Measurements from ENCODE around the gene NCR1. TPM values are rescaled to one million over a fixed set of nuclear protein-coding genes. Genes with fewer than 3 reads are reported as not detected.
"Not testable (repeated sequence)": the region's sequence is repeated elsewhere in the genome, so short reads cannot be mapped to it uniquely, and the experiment has no call there.

NCR1 gene
- polyA plus RNA-seq, 1 experiment: not detected

- Histone ChIP-seq H3K36me3 (ENCODE audit: control insufficient read depth, insufficient read depth, low read length) (no peaks in the 10 kb centered on the region), H3K4me3 (ENCODE audit: low read depth, low read length) (no peak overlapping the region), H3K27me3 (ENCODE audit: control insufficient read depth, insufficient read depth, low read length) (no peaks in the 10 kb centered on the region)
- ChIA-PET CTCF (no interaction called here), POLR2A (no interaction called here)
- no peak for DNase-seq (ENCODE audit: low read depth)
- TF ChIP-seq CTCF (IDR thresholded peaks at IDR 0.05; ENCODE audit: insufficient read depth, low read depth, low read length): no peak
These were observed 46.8 kb downstream of the NCR1 start for GRCh38 chr19:54952591-54953344.

- DNase-seq (ENCODE audit: low read depth); POLR2A ChIA-PET; CTCF ChIA-PET; H3K27me3 ChIP-seq (ENCODE audit: control insufficient read depth, insufficient read depth, low read length); H3K4me3 ChIP-seq (ENCODE audit: low read depth, low read length); H3K36me3 ChIP-seq (ENCODE audit: control insufficient read depth, insufficient read depth, low read length): not testable (repeated sequence)
These were observed 47.4 kb downstream of the NCR1 start for GRCh38 chr19:54953345-54953713.

GRCh38 chr19:54955376-54955775 is 49.4 kb downstream of the NCR1 start:
- no peak for DNase-seq (ENCODE audit: low read depth)
- ChIA-PET CTCF (no interaction called here), POLR2A (no interaction called here)
- no peak for TF ChIP-seq CTCF (IDR thresholded peaks at IDR 0.05; ENCODE audit: insufficient read depth, low read depth, low read length)
- no peaks in the 10 kb centered on the region for H3K27me3 ChIP-seq (ENCODE audit: control insufficient read depth, insufficient read depth, low read length)
- no peak overlapping the region for H3K4me3 ChIP-seq (ENCODE audit: low read depth, low read length)
- no peaks in the 10 kb centered on the region for H3K36me3 ChIP-seq (ENCODE audit: control insufficient read depth, insufficient read depth, low read length)

- ChIA-PET POLR2A (no interaction called here), CTCF (interaction anchor here (0.6 kb wide), 1 partner anchor 17 kb away, joined by 3 read pairs; no protein-coding TSS in a partner anchor)
- DNase-seq (ENCODE audit: low read depth): no peak
- no peaks in the 10 kb centered on the region for H3K27me3 ChIP-seq (ENCODE audit: control insufficient read depth, insufficient read depth, low read length)
- TF ChIP-seq CTCF (IDR thresholded peaks at IDR 0.05; ENCODE audit: insufficient read depth, low read depth, low read length): no peak
- no peak overlapping the region for H3K4me3 ChIP-seq (ENCODE audit: low read depth, low read length)
- H3K36me3 ChIP-seq (ENCODE audit: control insufficient read depth, insufficient read depth, low read length): no peaks in the 10 kb centered on the region
These were observed 53.9 kb downstream of the NCR1 start for GRCh38 chr19:54959840-54960239.

Small RNA genes within 50 kb of the gene (small RNA-seq; reads per million reads assigned to genes)
- gene AC011476.8 (ENCODE audit: insufficient read length, low read depth, low replicate concordance) (not detected), gene RNU6-222P (ENCODE audit: insufficient read length, low read depth, low replicate concordance) (0.84 reads per million)

Other genes with a start within 250 kb of the NCR1 start
- not detected in 2 replicates for gene LILRB4, start 243.2 kb upstream of the NCR1 start, polyA plus RNA-seq (2011; rRNA removed)
- not detected in 2 replicates for gene KIR3DL3, start 181.7 kb upstream of the NCR1 start, polyA plus RNA-seq (2011; rRNA removed)
- gene KIR2DL3, start 167.6 kb upstream of the NCR1 start, polyA plus RNA-seq (2011; rRNA removed): not detected in 2 replicates
- not detected in 2 replicates for gene KIR2DL1, start 136.4 kb upstream of the NCR1 start, polyA plus RNA-seq (2011; rRNA removed)
- not detected in 2 replicates for gene KIR2DL4, start 102.5 kb upstream of the NCR1 start, polyA plus RNA-seq (2011; rRNA removed)
- not detected in 2 replicates for gene KIR3DL1, start 89.7 kb upstream of the NCR1 start, polyA plus RNA-seq (2011; rRNA removed)
- not detected in 2 replicates for gene KIR2DS4, start 73.5 kb upstream of the NCR1 start, polyA plus RNA-seq (2011; rRNA removed)
- not detected in 2 replicates for gene KIR3DL2, start 55.7 kb upstream of the NCR1 start, polyA plus RNA-seq (2011; rRNA removed)
- gene FCAR, start 31.9 kb upstream of the NCR1 start, polyA plus RNA-seq (2011; rRNA removed): not detected in 2 replicates
- gene NLRP7, start 41.4 kb downstream of the NCR1 start, polyA plus RNA-seq (2011; rRNA removed): not detected in 2 replicates
- gene NLRP2, start 60.2 kb downstream of the NCR1 start, polyA plus RNA-seq (2011; rRNA removed): not detected in 2 replicates
- not detected in 2 replicates for gene GP6, start 132.1 kb downstream of the NCR1 start, polyA plus RNA-seq (2011; rRNA removed)
- 5.2 and 6.1 TPM in 2 replicates for gene RDH13, start 157.0 kb downstream of the NCR1 start, polyA plus RNA-seq (2011; rRNA removed)
- gene EPS8L1, start 169.7 kb downstream of the NCR1 start, polyA plus RNA-seq (2011; rRNA removed): 3.6 and 4.4 TPM in 2 replicates
- 36.0 and 50.8 TPM in 2 replicates for gene PPP1R12C, start 211.5 kb downstream of the NCR1 start, polyA plus RNA-seq (2011; rRNA removed)
- 10.4 and 10.5 TPM in 2 replicates for gene TNNT1, start 243.1 kb downstream of the NCR1 start, polyA plus RNA-seq (2011; rRNA removed)